GM12801 (cell line): Measurements from ENCODE around the gene ALG14.

Experiments used
- CTCF ChIP-seq: IDR thresholded peaks from one replicate; pipeline ENCODE4 v1.5.1; 2011; ENCODE audit warnings: control low read depth; ENCODE audit not compliant: insufficient read length; ENCODE audit errors: extremely low read depth

The ALG14 gene

DNA sequence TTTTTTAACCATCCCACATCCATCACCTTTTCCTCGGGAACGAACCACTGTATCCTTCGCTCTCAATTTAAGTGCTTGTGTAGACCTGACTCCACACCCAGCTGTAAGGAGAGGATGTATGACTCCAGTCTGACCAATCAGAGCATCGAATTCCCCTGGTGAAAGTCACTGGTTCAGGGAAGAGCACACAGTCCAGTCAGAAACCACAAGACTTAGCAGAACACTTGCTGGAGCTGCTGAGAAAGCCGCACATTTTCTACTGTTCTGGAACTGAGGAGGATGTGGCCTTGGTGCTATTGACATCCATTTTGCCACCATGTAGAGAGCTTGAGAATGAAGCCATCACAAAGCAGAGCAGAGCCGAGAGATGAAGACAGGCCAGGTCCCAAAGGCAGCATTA lies 86.0 kb downstream of the ALG14 start:
- no peak for TF ChIP-seq CTCF

GRCh38 chr1:94983171-94983739 lies 89.5 kb downstream of the ALG14 start:
- no peak for TF ChIP-seq CTCF

- no peak for TF ChIP-seq CTCF
Observed at GRCh38 chr1:94982398-94982797, 90.4 kb downstream of the ALG14 start.

DNA sequence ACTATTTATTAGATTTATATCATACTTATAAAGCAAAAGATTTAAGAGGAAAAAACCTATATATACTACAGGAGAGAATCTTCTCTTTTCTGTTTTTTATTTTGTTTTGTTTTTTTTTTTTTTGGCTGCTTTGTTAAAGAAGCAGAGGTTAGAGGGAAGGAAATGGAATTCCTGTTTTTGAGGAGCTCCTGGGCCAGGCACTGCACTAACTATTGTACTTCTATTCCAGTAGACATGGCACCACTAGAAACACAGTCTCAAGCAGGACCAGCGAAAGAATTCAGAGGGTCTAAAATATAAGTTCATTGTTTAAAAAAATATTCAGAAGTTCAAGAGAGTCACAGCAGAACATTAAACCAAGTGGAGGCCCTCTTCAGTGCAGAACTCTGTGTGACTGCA lies 91.2 kb downstream of the ALG14 start:
- no peak for TF ChIP-seq CTCF

DNA sequence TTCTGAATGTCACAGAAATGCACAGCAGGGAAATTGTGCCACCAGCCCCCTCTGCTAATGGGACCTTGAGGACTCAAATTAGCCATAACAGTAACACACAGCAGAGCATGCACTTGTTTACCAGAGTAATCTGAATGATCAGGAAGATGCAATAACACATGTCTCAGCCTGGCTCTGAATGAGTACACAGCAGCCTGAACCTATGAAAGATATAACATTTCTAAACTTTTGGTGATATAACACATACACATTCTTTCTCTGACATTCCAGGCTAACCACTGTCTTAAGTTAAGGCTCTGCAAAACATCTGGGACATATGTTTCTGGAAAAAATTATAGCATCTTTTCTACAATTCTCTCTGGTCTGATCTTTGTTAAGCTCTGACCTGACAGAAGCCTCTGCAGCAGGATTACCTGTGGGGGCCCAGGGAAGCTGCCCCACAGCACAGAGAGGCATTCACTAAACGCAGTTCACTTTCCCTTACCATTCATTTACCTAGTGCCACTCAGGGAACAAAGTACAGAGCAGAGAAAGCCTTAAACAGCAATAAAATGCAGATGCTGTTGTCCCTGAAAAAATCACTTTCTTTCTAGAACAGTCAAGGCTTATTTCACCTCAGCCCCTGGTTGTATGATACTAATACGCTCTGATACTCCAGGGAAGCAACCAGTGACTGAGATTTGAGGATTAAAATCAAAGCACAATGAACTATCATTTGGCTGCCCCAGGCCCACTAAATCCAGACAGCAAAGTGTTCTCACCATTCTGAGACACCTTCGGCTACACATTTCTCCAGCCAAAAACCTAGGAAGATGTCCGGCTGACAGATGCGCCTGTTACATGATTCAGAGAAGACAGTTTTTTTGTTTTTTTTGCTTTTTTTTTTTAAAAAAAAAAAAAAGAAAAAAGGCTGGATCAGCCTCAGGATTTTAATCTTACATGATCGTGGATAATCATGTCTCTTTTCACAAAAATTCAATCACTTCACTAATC lies 91.9 kb downstream of the ALG14 start:
- TF ChIP-seq CTCF = no peak

DNA sequence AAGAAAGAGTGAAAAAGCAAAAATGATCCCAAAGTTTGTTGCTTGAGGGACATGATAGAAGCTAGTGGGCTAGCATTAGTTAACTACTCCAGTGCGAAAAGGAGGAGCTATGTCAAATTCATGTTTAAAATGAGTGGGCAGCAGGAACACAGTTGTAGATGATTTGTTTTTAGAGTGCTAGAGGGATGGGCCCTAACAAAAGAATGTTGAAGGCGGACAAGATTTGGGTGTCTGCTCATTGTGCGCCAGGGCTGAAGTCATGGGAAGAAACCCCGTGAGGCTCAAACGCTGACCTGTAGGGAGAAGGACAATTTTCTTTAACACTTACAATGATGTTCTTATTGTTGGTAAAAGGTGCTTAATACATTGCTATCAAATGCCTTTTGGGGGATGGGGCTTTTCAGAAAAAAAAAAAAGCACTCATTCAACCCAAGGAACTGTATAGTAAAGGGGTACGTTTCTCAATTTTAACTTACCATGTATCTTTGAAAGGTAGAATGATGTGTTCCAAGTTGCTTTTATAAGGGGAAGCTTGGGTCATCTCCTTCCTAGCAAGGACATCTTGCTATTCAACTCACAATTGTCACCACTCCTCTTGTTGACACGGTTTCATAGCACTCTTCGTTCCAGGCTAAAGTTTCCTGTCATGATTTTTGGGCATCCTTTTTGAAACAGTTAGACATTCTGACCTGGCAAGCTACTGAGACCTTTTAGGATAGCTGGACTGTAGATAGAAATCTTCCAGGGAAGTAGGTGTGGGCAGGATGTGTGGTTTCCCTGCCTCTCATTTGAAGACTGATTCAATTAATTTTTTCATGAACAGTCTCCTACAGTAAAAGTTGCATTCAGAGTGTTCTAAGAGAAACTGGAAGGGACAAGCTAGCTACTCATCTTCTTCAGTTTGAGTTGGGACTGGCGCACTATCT lies 92.8 kb downstream of the ALG14 start:
- TF ChIP-seq CTCF = no peak

DNA sequence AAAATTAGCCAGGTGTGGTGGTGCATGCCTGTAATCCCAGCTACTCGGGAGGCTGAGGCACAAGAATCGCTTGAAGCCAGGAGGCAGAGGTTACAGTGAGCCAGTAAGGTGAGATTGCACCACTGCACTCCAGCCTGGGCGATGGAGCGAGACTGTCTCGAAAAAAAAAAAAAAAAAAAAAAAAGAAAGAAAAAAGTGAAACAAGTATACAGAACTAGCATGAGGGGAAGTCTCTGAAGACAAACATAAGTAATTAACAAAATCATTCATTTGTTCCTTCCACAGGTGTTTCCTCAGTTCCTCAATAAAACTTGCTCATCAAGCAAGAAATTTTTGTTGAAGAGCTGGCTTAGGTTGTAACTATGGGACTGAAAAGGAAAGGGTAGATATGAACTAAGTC lies 93.6 kb downstream of the ALG14 start:
- no peak for TF ChIP-seq CTCF
